GM12873 (cell line): Measurements from ENCODE around the gene KLHL21.

Experiments used
- TF ChIP-seq, protein P1 (sequence below): IDR thresholded peaks from 2 replicates; pipeline ENCODE4 v1.5.1; 2012; ENCODE audit warnings: low read depth, mild to moderate bottlenecking, moderate library complexity, low read length, control low read depth; ENCODE audit not compliant: insufficient read depth; ENCODE audit errors: missing control alignments

Gene KLHL21

DNA sequence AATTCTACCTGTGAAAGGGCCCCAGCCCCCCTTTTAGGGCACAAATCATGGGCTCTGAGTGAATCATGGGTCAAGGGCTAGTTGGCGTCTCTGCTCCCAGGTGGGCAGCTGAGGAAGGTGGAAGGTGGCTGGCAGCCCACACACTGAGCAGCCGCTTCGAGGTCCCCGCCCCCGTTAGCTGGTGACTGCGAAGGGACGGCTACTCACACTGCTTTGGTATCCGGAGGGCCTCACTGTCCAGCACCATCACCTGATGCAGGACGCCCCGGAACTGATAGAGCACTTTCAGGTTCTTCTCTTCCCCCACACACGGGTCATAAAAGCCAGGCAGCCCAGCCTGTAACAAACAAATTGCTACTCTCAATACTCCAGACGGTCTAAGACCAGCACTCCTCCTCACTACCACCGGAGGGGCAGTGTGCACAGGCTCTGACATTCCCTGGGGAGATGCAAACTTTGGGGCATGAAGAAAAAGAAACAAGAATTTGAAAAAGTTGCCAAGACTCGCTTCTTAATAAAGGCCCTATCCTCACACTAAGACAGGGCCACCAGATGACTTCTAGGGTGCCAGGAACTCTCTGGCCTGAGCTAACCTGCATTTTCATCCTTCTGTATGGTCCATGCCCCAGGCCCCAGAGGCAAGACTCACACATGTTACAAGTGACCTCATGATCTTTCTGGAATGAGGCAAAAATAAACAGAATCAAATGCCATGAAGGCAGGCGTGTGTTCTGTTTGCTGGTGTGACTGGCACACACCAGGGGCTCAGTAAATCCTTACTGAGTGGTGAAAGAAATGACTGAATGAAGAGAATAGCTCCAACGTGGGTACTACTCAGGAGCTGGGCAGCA lies 33.5 kb upstream of the KLHL21 start:
- TF ChIP-seq, protein P1, sequence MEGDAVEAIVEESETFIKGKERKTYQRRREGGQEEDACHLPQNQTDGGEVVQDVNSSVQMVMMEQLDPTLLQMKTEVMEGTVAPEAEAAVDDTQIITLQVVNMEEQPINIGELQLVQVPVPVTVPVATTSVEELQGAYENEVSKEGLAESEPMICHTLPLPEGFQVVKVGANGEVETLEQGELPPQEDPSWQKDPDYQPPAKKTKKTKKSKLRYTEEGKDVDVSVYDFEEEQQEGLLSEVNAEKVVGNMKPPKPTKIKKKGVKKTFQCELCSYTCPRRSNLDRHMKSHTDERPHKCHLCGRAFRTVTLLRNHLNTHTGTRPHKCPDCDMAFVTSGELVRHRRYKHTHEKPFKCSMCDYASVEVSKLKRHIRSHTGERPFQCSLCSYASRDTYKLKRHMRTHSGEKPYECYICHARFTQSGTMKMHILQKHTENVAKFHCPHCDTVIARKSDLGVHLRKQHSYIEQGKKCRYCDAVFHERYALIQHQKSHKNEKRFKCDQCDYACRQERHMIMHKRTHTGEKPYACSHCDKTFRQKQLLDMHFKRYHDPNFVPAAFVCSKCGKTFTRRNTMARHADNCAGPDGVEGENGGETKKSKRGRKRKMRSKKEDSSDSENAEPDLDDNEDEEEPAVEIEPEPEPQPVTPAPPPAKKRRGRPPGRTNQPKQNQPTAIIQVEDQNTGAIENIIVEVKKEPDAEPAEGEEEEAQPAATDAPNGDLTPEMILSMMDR: no peak

DNA sequence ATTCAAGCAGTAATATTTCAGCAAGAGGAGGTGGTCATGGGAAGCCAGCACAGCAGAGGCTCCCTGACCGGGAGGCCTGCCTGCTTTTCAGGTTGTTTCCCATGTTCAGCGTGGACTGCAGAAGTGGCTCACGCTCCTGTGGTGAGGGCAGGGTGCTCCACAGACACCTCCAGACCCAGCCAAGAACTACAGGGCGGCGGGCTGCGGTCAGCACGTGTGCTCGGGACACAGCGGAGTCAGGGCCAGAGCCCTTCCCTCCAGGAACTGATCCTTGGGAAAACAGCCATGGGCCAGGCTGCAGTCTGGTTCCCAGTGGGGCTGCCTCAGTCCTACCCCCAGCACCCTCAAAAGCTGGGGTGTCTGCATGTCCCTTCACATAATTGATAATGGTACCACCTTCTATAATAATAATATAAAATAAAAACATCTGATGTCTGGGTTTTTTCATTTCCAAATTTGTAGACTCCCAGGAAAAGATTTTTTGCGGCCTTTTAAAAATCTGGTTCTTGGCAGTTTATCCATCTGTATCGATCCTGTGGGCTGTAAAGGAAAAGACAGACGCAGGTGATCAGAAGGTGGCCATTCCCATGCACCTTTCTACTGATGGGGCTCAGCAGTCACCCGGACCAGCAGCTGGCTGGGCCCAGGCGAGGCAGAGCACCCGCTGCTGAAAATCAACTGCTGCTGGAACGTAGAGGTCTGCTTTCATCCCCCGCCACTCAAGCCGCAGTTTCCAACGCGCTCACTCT lies 32.7 kb upstream of the KLHL21 start:
- TF ChIP-seq, protein P1: no peak

DNA sequence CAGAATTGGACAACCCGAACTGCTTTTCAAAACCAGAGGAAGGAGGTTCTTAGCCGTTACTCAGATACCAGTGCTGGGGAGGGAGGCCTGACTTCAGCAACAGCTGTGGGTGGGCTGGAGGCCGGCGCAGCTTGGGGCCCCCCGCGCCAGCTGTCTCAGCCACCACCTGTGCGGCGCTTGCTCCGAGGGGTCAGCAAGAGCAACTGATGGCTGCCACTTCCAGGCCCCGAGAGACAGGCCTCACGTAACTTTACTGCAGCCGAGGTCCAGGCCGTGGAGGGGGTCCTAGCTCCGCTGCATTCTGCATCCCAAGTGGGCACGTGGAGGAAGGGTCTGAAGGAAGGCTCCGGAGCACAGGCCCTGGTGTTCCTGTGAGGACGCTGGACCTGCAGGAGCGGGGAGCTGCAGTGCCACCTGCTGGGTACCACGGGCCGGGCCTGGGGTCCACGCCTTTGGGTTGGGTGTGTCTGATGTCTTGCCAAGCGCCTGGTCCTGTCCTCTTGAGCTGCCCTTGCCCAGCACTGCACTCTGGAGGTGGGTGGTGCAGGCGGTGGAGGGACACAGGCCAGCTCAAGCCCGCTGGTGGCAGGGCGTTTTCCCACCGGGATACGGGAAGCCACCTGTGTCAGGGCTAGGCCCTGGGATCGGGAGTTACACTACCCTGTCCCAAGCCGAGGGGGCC lies 31.8 kb upstream of the KLHL21 start:
- TF ChIP-seq, protein P1: peak; percentile 60

DNA sequence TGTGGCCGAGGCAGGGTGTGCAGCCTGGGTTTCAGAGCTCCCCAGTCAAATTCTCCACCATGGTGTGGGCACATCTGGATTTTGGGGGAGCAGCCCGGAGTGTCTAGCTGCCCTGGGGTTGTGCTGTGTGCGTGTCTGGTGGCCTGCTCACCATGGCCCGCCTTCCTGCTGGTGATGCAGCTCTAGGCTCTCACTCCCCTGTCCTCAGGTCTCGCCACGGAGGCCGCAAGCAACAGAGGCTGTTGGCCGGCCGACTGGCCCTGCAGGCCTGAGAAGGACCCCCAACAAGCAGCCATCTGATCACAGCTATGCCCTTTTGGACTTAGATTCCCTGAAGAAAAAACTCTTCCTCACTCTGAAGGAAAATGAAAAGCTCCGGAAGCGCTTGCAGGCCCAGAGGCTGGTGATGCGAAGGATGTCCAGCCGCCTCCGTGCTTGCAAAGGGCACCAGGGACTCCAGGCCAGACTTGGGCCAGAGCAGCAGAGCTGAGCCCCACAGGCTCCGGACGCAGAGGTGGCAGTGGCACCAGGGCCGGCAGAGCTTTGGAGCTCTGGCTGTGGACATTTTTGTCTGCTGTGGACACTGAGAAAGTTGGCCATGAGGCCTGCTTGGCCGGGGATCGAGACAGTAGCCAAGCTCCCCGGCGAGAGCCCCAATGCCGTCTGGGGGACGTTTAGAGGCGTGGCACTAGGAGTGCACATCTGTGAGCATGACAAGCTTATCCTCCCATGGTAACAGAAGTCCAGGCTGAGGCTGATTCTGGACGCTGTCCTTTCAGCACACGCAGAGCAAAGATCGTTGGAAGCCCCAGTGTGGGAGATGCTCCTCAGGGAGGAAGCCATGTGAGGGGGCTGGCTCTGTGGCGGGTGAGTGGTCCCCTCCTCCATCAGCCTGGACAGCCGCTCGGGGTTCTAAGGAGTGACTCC lies 30.2 kb upstream of the KLHL21 start:
- TF ChIP-seq, protein P1: no peak

DNA sequence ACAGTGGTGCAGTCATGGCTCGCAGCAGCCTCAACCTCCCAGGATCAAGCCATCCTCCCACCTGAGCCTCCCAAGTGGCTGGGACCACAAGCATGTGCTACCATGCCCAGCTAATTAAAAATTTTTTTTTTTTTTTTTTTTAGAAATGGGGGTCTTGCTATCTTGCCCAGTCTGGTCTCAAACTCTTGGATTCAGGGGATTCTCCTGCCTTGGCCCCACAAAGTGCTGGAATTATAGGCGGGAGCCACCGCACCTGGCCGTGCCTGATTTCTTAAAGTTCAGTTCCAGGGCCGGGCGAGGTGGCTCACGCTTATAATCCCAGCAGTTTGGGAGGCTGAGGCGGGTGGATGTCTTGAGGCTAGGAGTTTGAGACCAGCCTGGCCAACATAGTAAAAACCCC lies 28.4 kb upstream of the KLHL21 start:
- TF ChIP-seq, protein P1: no peak

DNA sequence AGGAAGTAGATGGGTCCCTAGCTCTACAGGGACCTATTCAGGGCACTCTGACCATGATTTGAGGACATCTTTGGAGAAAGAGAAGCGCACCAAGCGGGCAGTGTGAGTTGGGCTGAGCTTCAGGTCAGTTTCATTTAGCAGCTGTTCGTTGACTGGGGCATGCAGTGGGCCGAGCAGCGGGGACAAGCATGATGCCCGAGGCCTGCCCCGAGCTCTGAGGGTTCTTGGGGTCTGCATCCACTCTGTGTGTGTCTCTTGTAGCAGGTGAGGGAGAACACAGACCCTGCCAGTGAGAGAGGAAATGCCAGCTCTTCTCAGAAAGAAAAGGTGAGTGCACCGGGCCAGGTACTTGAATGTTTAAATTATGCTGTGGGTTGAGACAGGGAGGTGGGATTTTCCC lies 27.4 kb upstream of the KLHL21 start:
- TF ChIP-seq, protein P1: no peak
